Endothelial cell (in vitro differentiated cells): ENCODE data around the gene KRTAP19-4. TPM values are rescaled to one million over a fixed set of nuclear protein-coding genes. Genes with fewer than 3 reads are reported as not detected.

Experiments used
- DNase-seq: peaks from one replicate; pipeline ENCODE4 v3.0.0; 2021; ENCODE audit warnings: low spot score
- H3K27ac Mint-ChIP-seq: one replicate; pipeline ENCODE4 v1.8.0; 2021; ENCODE audit warnings: mixed read lengths, inconsistent platforms; ENCODE audit not compliant: unreplicated experiment
- H3K27me3 Mint-ChIP-seq: one replicate; pipeline ENCODE4 v1.8.0; 2021; ENCODE audit warnings: mild to moderate bottlenecking, moderate library complexity, mixed read lengths, inconsistent platforms; ENCODE audit not compliant: unreplicated experiment
- H3K36me3 Mint-ChIP-seq: one replicate; pipeline ENCODE4 v1.8.0; 2021; ENCODE audit warnings: mild to moderate bottlenecking, low read depth, mixed read lengths, inconsistent platforms; ENCODE audit not compliant: unreplicated experiment
- H3K4me1 Mint-ChIP-seq: one replicate; pipeline ENCODE4 v1.8.0; 2021; ENCODE audit warnings: mild to moderate bottlenecking, mixed read lengths, inconsistent platforms; ENCODE audit not compliant: unreplicated experiment
- H3K4me3 Mint-ChIP-seq: one replicate; pipeline ENCODE4 v1.8.0; 2021; ENCODE audit warnings: mild to moderate bottlenecking, mixed read lengths, inconsistent platforms; ENCODE audit not compliant: unreplicated experiment
- H3K9me3 Mint-ChIP-seq: one replicate; pipeline ENCODE4 v1.8.0; 2021; ENCODE audit warnings: mixed read lengths, inconsistent platforms; ENCODE audit not compliant: unreplicated experiment
- total RNA-seq: library from RNA; stranded (reverse); fragmentation: NEBNext Ultra II Directional; extraction: Animal tissue kit (Norgen Biotek cat#: 25700); gene quantifications from one replicate; pipeline ENCODE4 v1.2.1, GENCODE V29; 2021; ENCODE audit not compliant: unreplicated experiment
- TF ChIP-seq, protein P1 (sequence below): fragments of 200-600 bp; sonication (generic); IDR thresholded peaks from one replicate; pipeline ENCODE4 v1.5.0; 2021; ENCODE audit warnings: antibody characterized with exemption; ENCODE audit not compliant: unreplicated experiment

Gene KRTAP19-4
- total RNA-seq, 1 donor from 2014 or later = not detected

DNA sequence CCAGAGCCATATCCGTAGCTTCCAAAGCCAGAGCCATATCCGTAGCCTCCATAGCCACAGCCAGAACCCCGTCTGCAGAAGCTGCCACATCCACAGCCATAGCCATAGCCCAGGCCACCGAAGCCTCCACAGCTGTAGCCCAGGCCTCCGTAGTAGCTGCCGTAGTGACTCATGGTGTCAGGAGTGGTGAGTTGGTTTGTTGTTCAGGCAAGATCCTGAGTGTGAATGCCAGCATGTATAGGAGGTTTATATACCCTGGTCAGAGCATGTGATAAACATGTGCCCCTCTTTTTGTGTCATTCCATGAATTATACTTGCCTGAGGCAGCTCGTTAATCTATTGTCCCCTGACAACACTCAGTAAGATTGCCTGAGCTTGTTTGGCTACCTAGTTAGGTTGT, 16.8 kb downstream of the KRTAP19-4 start, which contains the start of gene KRTAP19-1:
Gene KRTAP19-1 (minus strand): TSS at position 223 of the 400 bp plus-strand sequence. CDS start 50 bp downstream, at position 173.
- DNase-seq = no peak
- H3K27me3 Mint-ChIP-seq = no peaks in the 10 kb centered on the region
- H3K36me3 Mint-ChIP-seq = no peaks in the 10 kb centered on the region
- H3K9me3 Mint-ChIP-seq = no peaks in the 10 kb centered on the region
- H3K4me3 Mint-ChIP-seq = no peak within 1 kb of the TSS
- no peak within 1 kb of the TSS for H3K27ac Mint-ChIP-seq
- no peaks in the 10 kb centered on the region for H3K4me1 Mint-ChIP-seq
- TF ChIP-seq, protein P1, sequence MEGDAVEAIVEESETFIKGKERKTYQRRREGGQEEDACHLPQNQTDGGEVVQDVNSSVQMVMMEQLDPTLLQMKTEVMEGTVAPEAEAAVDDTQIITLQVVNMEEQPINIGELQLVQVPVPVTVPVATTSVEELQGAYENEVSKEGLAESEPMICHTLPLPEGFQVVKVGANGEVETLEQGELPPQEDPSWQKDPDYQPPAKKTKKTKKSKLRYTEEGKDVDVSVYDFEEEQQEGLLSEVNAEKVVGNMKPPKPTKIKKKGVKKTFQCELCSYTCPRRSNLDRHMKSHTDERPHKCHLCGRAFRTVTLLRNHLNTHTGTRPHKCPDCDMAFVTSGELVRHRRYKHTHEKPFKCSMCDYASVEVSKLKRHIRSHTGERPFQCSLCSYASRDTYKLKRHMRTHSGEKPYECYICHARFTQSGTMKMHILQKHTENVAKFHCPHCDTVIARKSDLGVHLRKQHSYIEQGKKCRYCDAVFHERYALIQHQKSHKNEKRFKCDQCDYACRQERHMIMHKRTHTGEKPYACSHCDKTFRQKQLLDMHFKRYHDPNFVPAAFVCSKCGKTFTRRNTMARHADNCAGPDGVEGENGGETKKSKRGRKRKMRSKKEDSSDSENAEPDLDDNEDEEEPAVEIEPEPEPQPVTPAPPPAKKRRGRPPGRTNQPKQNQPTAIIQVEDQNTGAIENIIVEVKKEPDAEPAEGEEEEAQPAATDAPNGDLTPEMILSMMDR = no peak

DNA sequence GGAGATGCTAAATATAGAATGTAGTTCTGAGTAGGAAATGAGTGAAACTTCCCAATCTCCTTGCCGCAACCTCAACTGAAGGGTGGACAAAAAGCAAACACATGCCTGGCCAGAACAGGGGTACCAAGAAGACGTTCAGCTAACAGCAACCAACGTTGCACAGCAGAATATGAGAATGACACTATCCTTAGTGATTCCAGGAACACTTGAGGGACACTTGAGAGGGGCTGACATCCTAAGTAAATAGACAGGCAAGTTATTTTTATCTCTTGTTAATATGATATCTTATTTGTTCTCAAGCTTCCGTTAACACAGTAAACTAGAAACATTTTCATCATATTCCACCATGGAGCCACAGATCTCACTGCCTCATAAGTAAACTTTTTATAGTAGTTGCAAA, 17.7 kb downstream of the KRTAP19-4 start:
- Mint-ChIP-seq H3K4me3 (no peak overlapping the region), H3K9me3 (no peaks in the 10 kb centered on the region), H3K27ac (no peak overlapping the region), H3K27me3 (no peaks in the 10 kb centered on the region), H3K36me3 (no peaks in the 10 kb centered on the region), H3K4me1 (no peaks in the 10 kb centered on the region)
- TF ChIP-seq, protein P1 = no peak
- no peak for DNase-seq

DNA sequence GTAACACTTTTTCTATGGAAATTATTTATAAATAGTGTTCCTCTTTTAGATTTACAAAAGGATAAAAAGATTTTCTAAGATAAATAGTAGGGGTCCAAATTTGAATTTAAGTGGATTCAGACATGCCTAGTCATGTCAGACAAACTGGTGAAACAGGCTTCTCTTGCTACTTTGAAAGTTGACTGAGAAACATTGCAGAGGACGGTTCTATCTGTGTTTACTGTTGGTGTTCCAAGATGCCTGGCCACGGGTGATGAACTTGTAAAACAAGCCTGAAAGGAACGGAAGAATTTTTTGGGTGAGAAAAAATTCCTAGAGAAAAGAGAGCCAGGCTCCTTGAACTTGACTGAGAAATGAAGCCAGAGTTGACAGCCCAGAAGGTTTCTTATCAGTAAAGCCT, 19.0 kb downstream of the KRTAP19-4 start:
- Mint-ChIP-seq H3K4me1 (no peaks in the 10 kb centered on the region), H3K27me3 (no peaks in the 10 kb centered on the region), H3K36me3 (no peaks in the 10 kb centered on the region), H3K9me3 (no peaks in the 10 kb centered on the region), H3K4me3 (no peak overlapping the region), H3K27ac (no peak overlapping the region)
- TF ChIP-seq, protein P1 = no peak
- DNase-seq = no peak

DNA sequence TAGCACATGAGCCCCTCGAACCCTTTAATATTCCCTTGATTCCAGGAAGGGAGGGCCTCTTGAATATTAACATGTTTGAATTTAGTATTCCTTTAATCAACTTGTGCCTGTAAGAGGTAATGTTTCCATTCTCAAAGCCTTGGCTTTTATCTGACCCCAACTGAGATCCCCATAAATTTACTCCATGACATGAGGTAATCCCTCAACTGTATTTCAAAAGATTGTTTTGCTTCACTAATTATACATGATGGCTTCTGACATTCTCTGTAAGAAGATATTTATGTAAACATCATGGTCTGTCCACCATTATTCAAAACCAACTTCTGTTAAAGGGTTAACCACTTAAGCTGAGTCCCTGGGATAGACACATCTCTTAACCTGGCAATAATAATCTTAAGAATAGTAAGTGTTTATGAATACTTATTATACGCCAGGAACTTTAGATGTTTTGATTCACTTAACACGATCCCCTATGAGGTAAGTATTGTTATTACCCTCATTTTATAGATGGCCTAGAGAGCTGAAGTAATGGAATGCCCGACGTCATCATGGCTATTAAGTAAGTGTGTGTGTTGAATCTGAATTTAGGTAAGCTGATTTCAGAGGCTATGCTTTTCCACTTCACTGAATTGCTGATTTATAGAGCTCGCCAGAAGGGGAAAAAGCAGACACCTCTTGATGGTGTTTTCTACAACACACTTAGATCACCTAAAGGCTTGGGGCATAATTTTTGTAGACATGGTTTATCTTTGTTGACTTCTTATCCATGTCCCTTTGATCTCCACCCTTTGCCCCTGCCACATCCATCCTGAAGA, 27.9 kb downstream of the KRTAP19-4 start:
- no peaks in the 10 kb centered on the region for H3K9me3 Mint-ChIP-seq
- H3K27ac Mint-ChIP-seq = no peak overlapping the region
- TF ChIP-seq, protein P1 = no peak
- peaks cover 2% of the 10 kb centered on the region for H3K27me3 Mint-ChIP-seq
- no peaks in the 10 kb centered on the region for H3K36me3 Mint-ChIP-seq
- no peak overlapping the region for H3K4me3 Mint-ChIP-seq
- no peaks in the 10 kb centered on the region for H3K4me1 Mint-ChIP-seq
- no peak for DNase-seq

DNA sequence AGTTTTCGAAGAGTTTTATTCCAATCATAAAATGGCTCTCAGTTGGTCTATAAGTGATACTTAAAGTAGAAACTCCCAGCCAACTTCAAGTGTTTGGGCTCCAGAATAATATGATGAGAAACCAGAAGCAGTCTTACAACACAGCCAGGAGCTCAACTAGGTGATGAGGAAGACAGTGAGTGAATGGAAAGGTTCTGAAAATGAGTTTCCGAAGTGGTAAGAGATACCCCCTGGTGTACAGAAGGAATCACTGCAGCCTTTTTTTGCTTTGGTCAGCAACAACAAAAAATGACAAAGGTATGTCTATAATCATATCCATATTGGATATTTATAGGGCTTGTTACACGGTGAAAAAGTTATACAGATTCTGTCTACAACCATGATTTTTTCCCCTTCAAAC, 33.3 kb downstream of the KRTAP19-4 start:
- DNase-seq = no peak
- no peaks in the 10 kb centered on the region for H3K4me1 Mint-ChIP-seq

More for the DNA sequence above, 33.3 kb downstream of the KRTAP19-4 start:
- H3K36me3 Mint-ChIP-seq = no peaks in the 10 kb centered on the region
- TF ChIP-seq, protein P1 = peak; percentile 79
- H3K27ac Mint-ChIP-seq = no peak overlapping the region
- H3K9me3 Mint-ChIP-seq = no peaks in the 10 kb centered on the region
- H3K27me3 Mint-ChIP-seq = no peaks in the 10 kb centered on the region
- no peak overlapping the region for H3K4me3 Mint-ChIP-seq
